Left kidney (tissue), 1 donor: ENCODE measurements around the gene SHMT2. TPM values are rescaled to one million over a fixed set of nuclear protein-coding genes. Genes with fewer than 3 reads are reported as not detected.

ENCODE experiments used
- polyA plus RNA-seq: library from polyadenylated mRNA; unstranded; fragments of 120-200 nt; gene quantifications from one replicate; pipeline ENCODE4 v1.2.1, GENCODE V29; 2013; ENCODE audit not compliant: insufficient read length

SHMT2 gene
- polyA plus RNA-seq, 1 donor, result 71.6 TPM

Other genes starting within 250 kb of the SHMT2 start
- 13.4 TPM for gene ZBTB39, start 223.2 kb upstream of the SHMT2 start, polyA plus RNA-seq
- gene TAC3, start 213.2 kb upstream of the SHMT2 start, polyA plus RNA-seq, result 0.80 TPM
- gene MYO1A, start 179.6 kb upstream of the SHMT2 start, polyA plus RNA-seq, result 0.50 TPM
- gene NEMP1, start 150.9 kb upstream of the SHMT2 start, polyA plus RNA-seq, result 37.8 TPM
- 40.8 TPM for gene NAB2, start 140.6 kb upstream of the SHMT2 start, polyA plus RNA-seq
- gene STAT6, start 118.3 kb upstream of the SHMT2 start, polyA plus RNA-seq, result 127 TPM
- 64.5 TPM for gene LRP1, start 101.2 kb upstream of the SHMT2 start, polyA plus RNA-seq
- not detected for gene LRP1-AS, start 82.1 kb upstream of the SHMT2 start, polyA plus RNA-seq
- 4.2 TPM for gene NXPH4, start 12.9 kb upstream of the SHMT2 start, polyA plus RNA-seq
- gene STAC3, start 21.5 kb downstream of the SHMT2 start, polyA plus RNA-seq, result 9.2 TPM
- gene R3HDM2, start 201.3 kb downstream of the SHMT2 start, polyA plus RNA-seq, result 117 TPM
- 0.27 TPM for gene INHBC, start 205.1 kb downstream of the SHMT2 start, polyA plus RNA-seq
- 0.95 TPM for gene INHBE, start 225.6 kb downstream of the SHMT2 start, polyA plus RNA-seq
- gene GLI1, start 230.1 kb downstream of the SHMT2 start, polyA plus RNA-seq, result 23.9 TPM